LoVo (cell line): ENCODE results near the gene PIK3R5.
"Not testable (repeated sequence)": the region's sequence is repeated elsewhere in the genome, so short reads cannot be mapped to it uniquely, and the experiment has no call there.

Source experiments
- DNase-seq: peaks from one replicate; pipeline ENCODE4 v3.0.0-alpha.2; 2016; ENCODE audit warnings: low spot score

Gene PIK3R5

DNA sequence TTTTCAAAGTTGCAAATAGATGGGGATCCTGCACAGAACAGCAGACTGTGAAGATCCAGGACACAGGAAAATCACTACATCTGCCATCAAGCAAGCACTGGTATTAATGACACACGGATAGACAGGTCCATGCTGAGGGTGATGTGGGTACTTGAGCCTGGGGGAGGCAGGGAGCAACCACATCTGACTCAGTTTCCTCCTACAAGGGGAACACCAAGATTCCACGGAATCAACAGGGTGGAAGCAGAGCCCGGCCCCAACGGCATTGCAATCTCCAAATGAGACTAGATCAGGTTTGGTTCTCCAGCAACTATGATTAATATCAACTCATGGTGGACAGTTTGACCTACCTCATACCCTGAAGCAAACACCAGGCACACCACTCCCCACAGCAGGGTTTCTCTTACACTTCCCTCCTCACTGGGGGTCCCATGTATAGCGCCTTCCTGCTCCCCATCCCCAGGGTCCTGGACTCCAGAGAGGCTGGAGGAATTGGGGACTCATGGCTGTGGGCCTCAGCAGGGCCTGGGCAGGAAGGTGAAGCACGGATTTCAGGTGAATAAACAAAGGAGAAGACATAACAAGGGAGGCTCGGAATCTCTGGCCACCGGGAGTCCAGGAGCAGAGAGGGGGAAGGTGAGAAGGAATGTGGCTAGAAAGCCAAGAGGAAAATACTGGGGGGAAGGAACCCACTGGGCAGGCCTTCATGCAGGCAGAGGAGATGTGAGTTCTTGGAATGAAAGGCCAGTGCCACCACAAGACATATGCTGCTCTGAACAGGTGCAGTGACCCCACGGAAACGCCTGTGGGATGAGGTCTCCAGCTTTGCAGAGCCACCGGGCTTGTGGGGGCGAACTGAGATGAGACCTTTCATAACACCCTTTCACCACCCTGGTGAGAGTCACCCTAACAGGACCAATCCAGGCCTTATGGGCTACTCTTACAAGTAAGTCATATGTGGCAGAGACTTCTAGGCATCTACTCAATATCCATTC lies 68.6 kb downstream of the PIK3R5 start:
- DNase-seq, result no peak

DNA sequence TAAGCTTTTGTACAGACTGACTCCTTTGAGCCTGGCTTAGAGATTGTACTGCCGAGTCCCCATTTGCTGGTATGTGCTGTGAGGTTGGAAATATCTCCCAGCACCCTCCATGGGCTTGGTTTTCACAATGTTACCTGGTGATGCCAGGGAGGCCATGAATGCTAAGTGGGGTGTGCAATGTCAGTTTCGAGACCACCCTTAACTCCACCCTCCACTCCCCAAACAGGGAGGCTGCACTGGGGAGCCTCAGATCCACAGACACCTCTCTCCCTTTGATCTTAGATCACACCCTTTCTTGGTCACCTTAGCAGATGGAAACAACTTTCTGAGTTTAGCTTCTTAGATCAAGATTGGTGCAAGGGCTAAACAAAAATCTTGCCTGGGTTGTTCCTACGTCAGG lies 69.4 kb downstream of the PIK3R5 start:
- DNase-seq, result no peak

DNA sequence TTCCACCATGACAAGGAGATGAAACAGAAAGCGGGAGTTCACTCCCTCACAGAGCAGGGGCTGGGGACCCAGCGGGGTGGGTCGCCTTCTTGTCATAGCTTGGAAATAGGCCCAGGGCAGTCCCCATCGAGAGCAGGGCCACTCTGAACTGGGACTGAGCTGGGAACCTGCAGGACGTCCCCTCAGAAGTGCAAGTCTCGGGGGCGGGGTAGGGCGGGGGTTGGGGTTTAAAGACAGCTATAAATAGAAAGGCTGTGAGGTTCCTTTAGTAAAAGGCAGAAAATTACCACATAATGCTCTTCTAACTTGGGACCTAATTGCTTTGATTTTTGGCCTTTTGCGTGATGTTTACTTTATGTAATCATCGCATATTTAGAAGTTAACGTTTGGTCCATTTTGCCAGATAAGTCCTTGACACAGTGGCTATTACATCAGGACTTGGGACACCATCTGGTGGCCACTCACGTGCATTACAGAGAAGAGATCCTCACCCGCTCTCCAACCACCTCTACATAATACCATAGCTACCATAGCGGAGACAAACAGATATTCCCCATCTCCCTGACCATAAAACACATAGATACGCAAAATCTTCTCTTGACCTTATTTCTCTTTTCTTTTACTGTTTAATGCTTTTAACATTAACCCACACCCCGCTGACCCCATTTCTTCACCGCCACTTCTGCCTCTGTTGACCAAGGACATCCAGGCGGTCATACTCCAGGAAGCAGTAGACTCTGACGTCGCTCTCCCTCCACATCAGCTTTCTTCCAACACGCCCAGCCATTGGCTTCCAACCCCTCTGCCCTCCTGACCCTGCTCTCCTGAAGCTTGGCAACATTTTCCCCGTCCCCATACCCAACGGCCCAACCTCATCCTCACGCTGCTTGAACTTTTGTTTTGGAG lies 70.6 kb downstream of the PIK3R5 start:
- DNase-seq, result peak; percentile 62

DNA sequence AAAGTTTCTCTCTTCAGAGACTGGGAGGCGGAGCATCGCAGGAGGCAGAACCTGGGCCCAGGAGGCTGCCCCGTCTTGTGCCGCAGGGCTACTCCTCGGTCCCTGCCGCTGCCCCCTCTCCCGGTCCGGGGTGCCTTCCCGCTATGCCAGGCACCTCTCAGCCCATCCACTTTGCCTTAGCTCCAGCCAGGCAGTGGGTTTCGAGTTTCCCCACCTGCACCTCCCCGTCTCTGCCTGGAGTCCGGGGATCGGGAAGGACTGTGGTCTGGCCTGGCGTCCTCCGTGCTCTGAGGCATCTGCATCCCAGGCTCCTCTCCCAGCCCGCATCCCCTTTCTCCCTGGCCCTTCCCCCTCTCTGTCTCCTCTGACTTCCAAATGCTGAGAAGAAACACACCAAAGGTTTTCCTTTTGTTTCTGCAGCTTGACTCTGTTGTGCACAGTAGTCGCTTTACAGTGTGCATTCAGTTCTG lies 71.3 kb downstream of the PIK3R5 start:
- DNase-seq, result no peak

DNA sequence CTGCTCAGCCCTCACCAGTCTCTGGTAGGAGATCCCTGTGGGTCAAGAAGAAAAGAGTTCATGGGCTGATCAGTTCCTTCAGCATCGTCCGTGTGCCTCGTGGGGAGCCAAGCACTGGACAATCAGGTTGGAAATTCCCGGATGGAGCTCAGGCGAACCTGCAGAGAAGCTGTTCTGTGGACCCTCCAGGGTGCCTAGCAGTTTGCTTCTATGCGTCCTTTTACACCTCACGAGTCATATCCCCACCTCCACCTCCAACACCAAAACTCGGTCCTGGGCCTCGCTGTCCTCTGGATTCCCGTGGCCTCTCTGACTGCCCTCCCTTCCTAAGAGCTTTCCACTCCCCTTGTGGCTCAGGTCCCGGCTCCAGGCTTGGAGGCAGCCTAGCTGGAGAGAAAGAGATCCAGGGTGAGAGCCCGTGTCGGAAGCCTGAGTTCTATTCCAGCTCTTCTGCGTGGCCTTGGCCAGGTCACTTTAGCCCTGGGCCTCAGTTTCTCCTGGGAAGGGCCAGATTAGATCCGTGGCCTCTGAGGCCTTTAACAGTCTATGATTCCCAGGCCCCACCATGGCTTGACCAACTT lies 71.8 kb downstream of the PIK3R5 start:
- no peak for DNase-seq

DNA sequence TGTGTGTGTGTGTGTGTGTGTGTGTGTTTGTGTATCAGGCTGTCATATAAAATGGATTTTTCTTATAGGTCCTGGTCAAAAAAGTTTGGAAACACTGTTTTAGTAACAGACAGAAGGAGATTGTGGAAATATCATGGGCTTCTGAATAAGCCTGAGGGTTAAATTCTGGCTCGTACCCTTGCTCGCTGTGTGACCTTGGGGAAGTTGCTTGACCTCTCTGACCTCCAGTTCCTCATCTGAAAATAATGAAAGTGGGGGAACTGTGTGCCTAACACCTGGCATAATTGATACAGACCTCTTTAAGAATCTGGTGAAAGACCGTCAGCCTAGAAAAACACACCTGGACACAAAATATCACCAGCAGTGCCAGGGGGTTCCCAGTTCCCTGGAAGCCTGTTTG lies 72.4 kb downstream of the PIK3R5 start:
- DNase-seq, result no peak

DNA sequence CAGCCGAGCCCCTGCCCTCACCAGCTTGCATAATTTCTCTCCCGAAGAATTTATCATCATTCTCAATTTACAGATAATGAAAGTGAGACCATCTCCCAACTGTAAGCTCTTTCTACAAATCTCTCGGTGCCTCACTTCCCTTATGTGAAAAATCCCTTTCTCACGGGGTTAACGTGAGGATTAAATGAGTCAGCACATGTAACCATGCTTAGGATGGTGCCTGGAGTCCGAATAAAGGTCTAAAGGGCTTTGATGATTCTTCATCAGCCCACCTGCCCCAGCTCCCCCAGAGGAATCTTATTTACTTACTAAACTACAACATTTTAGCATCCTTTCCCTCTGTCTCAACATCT lies 73.2 kb downstream of the PIK3R5 start:
- no peak for DNase-seq

DNA sequence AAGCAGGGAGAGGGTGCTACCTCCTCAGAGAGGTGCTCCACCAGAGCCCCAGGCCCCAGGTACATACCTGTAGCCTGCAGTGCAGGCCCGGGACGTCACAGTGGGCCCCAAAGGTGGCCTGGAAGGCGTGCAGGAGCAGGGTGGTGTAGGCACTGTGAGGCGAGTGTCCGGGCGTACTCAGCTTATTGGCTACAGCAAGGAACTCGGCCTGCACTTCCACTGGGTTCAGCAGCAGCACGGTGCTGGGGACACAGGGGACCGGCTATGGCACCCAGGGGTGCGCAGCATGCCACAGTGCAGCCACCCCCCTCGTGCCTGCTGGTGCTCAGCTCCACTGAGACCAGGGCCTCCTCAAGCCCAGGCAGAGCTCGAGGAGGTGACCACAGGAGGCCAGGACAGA lies 74.8 kb downstream of the PIK3R5 start:
- DNase-seq, result no peak

DNA sequence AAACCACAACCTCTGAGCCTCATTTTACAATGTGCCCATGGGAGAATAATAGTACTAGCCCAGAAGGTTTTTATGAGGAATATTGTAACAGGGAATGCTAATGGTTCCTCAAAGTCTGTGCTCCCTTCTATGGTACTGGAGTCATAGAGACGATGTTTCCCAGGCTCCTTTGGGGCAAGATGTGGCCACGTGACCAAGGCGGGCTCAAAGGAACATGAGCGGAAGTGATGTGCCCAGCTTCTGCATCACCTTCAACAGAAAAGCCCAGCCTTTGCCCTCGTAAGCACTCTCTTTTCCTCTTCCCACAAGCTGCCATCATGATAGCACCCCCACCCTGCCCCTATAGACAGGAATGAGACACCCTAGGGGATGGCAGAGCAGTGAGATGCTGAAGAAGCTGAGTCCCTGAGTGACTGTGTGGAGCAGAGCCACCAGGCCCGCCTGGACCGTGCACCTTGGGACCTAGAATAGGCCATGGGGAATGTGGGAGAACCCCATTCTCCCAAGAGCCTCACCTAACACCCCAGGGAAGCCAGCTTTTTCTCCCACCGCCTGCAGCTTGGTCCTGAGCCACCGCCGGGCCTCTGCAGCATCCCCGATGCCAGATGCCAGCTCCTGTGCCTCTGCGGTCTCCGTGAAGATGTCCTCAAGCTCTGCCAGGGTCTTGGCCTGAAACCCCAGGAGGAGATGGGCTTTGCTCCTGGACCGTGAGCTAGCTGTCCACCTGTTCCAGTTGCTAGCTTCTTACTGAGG lies 75.9 kb downstream of the PIK3R5 start:
- no peak for DNase-seq

DNA sequence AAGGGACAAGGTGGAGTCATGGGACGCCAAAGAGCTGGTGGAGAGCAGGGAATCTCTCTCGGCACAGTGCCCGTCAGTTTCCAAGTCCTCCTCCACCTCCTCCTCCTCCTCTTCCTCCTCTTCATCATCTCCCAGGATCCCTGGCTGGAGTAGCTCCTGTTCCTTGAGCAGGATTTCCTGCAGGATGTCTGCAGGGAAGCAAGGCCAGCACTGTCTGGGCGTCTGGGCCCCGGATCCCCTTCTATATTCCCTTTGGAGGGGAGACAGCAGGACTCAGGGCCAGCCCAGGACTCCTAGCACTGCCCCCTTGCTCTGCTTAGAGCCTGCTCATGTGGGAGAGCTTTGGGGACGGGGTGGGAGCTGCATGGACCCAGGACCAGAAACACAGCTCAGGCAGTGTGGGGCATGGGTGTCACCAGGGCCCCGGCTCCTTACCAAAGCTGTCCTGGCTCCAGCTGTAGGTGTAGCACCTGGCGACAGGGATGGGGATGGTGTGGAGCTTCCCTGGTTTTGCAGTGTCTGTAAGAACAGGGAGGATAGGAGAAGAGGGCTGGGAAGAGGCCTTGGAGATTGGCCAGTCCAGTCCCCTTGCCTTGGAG lies 76.7 kb downstream of the PIK3R5 start:
- DNase-seq, result no peak

DNA sequence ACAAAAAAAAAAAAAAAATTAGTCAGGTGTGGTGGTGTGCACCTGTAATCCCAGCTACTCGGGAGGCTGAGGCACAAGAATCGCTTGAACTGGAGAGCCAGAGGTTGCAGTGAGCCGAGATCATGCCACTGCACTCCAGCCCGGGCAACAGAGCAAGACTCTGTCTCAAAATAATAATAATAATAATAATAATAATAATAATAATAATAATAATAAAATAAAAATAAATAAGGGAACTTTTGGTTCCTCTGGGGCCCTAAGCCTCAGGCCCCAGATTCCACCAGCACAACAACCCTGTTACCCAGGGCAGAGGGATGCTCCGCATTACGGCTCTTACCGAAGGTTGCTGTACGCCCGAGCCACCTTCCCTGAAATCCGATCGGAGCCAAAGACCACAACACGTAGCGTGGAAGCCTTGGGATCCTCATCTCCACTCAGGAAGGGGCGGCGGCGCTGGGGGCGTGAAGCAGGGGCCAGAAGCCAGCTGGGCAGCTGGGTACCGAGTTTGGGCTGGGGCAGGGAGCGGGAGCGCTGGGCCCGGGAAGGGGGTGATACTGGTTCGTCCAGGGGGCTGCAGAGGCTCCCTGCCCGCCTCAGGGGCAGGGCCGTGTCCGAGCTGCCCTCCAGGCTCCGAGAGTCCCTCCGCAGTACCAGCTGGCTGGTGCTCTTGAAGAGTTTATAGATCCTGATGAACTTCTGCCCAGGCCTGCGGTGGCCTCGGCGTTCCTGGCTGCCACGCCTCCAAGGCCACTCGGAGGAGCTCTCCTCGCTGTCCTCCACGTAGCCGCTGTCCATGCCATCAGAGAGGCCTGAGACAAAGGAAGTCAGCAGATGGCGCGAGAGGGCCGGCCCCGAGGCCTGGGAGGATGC lies 77.4 kb downstream of the PIK3R5 start:
- no peak for DNase-seq

DNA sequence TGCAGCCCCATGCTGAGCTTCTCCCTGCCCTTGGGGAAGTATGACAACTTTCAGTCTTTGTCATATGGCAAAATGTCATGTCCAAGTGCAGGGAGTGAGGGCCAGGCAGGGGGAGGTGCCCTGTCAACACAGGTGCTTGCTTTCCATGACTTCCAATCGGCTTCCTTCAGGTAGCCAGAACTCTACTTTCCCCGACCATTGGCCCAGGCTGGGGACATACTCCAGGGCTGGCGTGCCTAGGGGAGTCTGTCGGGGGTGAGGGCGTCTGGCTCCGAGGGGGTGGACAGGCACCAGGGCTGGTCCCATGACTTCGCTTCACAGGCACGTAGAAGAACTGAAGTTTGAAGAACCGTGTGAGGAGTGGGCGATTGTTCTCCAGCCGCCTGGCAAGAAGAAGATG lies 78.2 kb downstream of the PIK3R5 start:
- DNase-seq, result no peak

DNA sequence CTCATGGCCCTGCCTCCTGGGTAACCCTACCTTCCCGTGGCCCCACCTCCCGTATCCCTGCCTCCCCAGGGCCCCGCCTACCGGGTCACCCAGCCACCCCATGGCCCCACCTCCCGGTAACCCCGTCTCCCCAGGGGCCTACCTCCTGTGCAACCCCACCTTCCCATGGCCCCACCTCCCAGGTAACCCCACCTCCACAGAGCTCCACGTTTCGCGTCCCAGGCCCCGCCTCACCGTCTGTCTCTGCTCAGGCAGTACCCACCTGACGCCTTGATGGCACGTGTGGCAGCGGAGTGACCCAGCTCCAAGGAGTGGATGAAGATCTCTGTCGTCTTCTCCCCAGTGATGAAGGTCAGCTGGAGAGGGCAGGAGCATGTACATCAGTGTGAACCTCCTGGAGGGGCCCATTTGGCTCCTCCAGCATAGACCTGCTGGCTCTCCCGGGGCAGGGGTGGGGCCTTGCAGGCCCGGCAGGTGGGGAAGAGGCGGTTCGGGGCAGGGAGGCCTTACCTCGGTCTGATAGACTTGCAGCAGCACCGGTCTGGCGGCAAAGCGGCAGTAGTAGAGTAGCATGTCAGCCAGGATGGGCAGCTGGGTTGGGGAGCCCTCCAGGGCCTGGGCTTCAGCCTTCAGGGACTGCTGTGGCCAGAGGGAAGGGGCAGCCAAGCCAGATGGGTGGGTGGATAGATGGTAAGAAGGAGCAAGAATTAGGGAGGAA lies 79.4 kb downstream of the PIK3R5 start:
- DNase-seq, result no peak

DNA sequence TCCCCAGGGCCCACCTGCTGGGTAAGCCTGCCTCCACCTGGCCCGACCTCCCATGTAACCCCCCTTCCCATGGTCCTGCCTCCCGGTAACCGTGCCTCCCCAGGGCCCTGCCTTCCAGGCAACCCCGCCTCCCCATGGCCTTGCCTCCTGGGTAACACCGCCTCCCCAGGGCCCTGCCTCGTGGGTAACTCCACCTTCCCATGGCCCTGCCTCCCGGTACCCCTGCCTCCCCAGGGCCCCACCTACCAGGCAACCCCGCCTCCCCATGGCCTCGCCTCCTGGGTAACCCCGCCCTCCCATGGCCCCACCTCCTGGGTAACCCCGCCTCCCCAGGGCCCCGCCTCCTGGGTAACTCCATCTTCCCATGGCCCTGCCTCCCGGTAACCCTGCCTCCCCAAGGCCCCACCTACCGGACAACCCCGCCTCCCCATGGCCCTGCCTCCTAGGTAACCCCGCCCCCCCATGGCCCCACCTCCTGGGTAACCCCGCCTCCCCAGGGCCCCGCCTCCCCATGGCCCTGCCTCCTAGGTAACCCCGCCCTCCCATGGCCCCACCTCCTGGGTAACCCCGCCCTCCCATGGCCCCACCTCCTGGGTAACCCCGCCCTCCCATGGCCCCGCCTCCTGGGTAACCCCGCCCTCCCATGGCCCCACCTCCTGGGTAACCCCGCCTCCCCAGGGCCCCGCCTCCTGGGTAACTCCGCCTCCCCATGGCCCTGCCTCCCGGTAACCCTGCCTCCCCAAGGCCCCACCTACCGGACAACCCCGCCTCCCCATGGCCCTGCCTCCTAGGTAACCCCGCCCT lies 80.1 kb downstream of the PIK3R5 start:
- DNase-seq, result not testable (repeated sequence)

DNA sequence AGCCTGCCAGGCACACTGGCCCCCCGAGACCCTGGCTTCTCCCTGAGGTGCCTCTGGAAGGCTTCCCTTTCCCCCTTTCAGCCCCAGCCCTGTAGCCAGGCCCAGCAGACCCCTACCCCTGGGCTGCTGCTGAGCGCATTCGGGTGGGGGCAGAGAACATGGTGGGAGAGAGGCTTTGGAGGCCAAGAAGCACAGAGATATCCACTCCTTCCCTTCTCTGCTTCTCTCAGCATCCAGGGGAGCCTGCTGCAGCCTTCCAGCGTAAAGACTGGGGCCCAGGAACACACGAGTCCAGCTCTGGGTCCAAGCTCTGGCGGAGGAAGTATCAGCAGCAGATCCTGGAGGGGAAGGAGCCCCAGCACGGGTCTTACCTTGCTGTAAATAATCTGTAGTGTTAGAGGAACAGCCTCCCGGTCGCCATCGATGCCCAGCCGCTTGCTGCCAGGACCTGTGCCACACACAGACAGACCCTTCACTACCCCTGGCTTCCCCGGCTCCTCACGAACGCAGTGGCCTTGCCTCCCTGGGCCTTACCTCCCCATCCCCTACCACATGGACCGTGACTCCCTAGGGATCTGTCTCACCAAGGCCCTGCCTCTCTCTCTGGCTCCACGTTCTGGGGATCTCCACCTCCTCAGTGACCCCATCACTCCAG lies 81.0 kb downstream of the PIK3R5 start:
- DNase-seq, result no peak

DNA sequence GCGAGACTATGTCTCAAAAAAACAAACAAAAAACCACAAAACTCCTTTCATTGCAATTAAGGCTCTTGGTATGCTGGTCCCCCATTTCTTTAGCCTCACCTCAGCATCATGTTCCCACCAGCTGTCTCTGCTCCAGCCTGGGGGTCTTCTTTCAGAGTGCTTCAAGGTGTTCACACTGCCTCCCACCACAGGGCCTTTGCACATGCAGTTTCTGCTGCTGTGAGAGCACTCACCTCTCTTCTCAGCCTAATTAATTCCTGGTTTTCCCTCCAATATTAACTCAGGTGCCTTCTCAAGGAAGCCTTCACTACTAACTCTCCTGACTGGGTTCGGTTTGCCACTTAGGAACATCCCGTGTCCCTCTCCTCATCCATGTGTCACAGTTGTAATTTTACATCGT lies 82.2 kb downstream of the PIK3R5 start:
- DNase-seq, result no peak

DNA sequence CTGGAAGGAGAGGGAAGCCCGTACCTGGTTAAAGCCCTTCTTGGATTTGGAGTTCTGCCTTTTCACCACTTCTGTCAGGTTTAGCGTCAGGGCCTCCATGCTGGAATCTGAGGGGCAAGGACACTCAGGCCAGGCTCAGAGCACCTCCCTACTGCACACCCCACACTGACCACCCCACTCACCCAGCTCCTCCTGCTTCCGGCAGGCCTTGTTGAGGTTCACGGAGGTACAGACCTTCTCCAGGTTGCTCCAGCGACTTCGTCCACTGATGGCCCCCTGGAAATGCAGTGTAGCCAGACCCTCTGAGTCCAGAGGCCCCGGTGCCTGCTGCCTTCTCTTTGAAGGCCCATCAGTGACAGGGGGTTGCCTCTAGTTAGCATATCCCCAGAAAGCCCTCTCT lies 83.9 kb downstream of the PIK3R5 start:
- DNase-seq, result no peak

DNA sequence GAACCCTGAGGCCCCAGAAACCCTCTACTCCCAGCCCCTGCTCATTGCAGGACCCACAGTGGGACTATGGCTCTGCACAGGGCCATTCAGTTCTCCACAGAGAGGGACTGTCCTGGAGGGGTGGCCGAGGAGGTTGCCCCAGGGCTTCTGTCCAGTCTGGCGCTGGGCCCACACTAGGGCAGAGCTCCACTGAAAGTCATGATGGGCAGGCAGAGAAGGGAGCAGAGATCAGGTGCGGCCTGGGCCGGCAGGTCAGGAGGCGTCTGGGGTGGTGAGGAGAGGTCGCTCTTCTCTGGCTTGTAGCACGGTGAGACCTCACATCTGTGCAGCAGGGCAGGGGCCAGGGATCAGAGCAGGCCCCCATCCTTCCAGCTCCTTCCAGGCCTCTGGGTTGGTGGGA lies 85.0 kb downstream of the PIK3R5 start:
- no peak for DNase-seq
